Measurements from ENCODE around the gene WARS2.
"Not testable (repeated sequence)": the region's sequence is repeated elsewhere in the genome, so short reads cannot be mapped to it uniquely, and the experiment has no call there.

Gene WARS2

DNA sequence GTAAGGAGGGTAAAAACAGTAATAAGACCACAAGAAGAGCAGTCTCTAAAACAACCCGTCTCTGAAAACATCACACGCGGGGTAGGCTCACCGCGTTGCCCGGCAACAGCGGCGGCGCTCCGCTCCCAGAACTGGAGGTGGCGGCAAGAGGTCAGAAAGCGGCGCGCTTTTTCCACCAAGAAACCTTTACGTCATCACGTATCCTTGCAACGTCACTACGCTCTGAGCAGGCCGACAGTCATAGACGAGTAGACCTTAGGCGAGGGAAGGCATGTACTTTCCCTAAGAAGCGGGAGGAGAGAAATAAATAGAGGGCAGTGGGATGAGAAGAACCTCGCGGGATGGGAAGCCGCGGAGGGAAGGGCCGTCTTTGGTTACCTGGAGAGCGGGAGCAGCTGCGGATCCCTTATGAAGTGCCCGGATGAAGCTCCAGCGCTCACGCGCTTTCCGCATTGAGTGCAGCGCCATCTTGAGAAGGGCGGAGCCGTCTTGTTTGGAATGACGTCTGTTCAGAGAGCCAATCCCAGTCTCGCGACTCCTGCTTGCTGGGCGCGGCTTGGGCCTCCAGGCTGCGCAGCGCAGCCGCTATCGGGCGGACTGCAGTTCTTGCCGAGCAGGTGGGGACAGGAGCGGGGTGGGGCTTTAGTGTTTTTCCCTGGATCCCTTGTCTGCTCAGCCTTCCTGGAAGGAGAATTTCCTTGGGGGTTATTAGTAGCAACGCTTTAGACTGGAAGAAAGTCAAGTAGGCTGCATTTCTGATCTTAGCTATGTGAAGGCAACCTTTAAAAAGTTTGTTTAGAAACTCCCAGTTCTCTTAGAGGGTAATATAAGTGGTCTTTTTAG, at the start of gene WARS2:
Gene WARS2, minus strand, starts transcription at position 477 of the 843 bp plus-strand sequence. Its CDS starts 9 bp downstream, at position 468.
- peak; percentile 97 for DNase-seq

DNA sequence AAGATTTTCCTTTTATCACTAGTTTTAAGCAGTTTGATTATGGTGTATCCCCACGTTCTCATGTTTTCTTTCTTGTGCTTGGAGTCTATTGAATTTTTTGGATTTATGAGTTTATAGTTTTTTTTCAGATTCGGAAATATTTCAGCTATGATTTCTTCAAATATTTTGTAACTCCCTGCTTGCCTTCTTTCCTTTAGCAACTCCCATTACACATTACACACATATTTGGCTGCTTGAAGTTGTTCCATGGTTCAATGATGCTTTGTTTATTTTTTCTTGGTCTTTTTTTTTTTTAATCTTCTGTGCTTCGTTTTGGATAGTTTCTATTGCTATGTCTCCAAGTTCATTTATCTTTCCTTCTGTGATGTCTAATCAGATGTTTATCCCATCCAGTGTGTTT, 48.5 kb upstream of the WARS2 start:
- no peak for DNase-seq

GRCh38 chr1:119187416-119187815, 47.0 kb upstream of the WARS2 start:
- DNase-seq: no peak

DNA sequence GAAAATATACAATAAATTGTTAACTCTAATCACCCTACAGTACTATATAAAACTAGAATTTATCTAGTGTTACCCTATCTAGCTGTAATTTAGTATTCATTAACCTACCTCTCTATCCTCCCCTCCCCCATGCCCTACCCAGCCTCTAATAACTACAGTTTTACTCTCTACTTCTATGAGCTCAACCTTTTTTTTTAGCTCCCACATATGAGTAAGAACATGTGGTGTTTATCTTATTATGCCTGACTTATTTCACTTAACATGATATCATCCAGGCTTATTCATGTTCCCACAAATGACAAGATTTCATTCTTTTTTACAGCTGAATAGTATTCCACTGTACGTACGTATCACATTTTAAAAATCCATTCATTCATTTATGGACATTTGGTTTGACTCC, 46.0 kb upstream of the WARS2 start:
- DNase-seq: no peak

- DNase-seq: no peak
Measured at GRCh38 chr1:119184972-119185371, 44.5 kb upstream of the WARS2 start.

- no peak for DNase-seq
Measured at GRCh38 chr1:119181218-119181617, 40.8 kb upstream of the WARS2 start.

GRCh38 chr1:119179051-119179450, 38.6 kb upstream of the WARS2 start:
- no peak for DNase-seq

DNA sequence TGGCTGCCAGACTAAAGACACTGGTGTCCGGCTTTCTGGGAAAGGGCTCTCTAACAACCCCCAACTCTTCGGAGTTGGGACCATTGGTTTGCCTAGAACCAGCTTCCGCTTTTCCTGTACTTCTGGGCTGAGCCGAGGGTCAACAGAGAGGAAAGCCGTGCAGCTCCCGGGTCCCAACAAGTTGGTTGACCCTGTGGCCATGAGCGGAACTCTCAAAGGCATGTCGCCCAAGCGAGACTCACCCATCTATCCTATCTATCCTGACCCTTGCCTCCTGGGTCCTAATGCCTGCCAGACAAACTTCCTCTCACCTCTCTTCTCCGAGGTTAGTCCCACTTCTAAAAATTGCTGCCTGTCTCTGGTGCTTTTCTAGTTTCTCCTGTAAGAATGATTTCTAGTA, 32.5 kb upstream of the WARS2 start:
- not testable (repeated sequence) for DNase-seq

GRCh38 chr1:119171381-119172010, 31.0 kb upstream of the WARS2 start:
- DNase-seq: not testable (repeated sequence)

GRCh38 chr1:119163396-119163795, 22.9 kb upstream of the WARS2 start:
- DNase-seq: no peak

- DNase-seq: no peak
Measured at GRCh38 chr1:119160866-119161265, 20.4 kb upstream of the WARS2 start.

- no peak for DNase-seq
Measured at GRCh38 chr1:119160409-119160808, 20.0 kb upstream of the WARS2 start.

DNA sequence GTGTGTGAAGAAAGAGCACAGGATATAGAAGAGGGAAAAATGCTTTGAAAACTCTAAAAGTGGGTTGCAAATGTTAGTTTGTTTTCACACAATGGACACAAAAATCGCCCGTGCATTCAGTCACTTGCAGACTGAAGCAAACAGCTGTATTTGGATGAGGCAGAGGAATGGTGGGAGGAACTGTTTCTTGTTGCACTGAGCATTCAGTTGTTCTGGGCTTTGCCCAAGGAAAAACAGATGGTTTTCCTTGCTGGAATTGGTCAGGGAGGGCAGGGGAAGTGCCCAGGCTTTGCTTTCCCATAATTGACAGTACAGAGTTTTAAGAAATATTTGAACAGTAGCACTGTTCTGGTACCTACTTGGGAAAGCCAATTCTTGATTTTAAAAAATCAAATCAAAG, 19.5 kb upstream of the WARS2 start:
- DNase-seq: no peak

- DNase-seq: no peak
Measured at GRCh38 chr1:119159111-119159510, 18.7 kb upstream of the WARS2 start.

DNA sequence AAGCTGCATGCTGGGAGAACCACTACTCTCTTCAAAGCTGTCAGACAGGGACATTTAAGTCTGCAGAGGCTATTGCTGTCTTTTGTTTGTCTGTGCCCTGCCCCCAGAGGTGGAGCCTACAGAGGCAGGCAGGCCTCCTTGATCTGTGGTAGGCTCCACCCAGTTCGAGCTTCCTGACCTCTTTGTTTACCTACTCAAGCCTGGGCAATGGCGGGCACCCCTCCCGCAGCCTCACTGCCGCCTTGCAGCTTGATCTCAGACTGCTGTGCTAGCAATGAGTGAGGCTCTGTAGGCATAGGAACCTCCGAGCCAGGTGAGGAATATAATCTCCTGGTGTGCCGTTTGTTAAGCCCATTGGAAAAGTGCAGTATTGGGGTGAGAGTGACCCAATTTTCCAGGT, 16.3 kb upstream of the WARS2 start:
- not testable (repeated sequence) for DNase-seq

GRCh38 chr1:119155069-119155468, 14.6 kb upstream of the WARS2 start:
- not testable (repeated sequence) for DNase-seq

DNA sequence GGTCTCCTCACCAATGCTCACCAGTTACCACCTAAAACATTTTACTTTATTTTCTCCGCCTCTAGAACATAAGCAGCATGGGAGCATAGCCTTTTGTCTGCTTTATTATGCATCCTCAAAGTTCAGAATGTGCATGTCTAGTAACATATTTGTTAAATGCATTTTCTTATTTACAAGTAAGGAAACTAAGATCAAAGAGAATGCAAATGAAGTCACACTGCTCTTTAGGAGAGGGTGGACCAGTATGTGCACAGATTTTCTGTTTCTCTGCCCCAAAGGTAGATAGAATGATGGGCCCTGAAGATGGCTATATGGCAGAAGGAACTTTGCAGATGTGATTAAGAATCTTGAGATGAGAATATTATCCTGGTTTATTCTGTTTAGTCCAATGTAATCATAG, 9.7 kb upstream of the WARS2 start:
- DNase-seq: no peak

GRCh38 chr1:119147661-119148090, 7.2 kb upstream of the WARS2 start:
- no peak for DNase-seq

DNA sequence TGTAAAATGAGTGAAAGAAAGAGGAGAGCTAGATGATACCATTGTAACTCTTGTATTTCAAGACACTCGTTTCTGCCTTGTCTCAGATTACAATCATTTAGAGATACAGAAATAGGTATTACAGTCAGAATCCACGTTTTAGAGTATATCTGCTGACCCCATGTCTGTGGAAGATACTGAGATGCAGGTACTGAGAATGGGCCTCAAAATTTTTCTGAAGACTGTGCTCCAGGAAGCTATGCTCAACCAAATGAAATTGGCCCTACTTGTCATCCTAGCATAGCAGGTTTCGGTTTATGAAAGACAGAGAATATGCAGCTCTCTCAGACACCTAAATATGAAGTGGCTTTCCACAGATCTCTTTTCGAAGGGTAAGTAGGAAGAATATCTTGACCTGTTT, 6.0 kb upstream of the WARS2 start:
- peak; percentile 20 for DNase-seq

GRCh38 chr1:119144813-119145212, 4.4 kb upstream of the WARS2 start:
- no peak for DNase-seq

DNA sequence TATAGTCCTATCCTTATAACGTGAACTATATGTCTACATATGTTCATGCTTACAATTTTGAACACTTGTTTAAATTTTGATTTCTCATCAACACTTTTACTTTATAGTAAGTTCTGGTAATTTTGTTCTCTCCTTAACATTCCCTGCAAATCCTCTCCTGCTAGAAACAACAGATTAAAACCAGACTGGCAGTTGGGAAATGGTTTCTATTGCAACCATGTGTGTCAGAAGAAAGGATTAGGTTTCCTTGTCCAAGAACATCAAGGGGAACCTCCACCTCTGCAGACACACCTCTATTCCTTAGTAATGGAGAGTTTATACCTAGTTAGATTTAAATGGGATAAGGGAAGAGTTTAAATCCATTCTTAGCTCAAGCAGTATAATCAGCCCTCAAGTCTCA, 3.3 kb upstream of the WARS2 start:
- no peak for DNase-seq

GRCh38 chr1:119141660-119142059, 1.2 kb upstream of the WARS2 start:
- DNase-seq: no peak

DNA sequence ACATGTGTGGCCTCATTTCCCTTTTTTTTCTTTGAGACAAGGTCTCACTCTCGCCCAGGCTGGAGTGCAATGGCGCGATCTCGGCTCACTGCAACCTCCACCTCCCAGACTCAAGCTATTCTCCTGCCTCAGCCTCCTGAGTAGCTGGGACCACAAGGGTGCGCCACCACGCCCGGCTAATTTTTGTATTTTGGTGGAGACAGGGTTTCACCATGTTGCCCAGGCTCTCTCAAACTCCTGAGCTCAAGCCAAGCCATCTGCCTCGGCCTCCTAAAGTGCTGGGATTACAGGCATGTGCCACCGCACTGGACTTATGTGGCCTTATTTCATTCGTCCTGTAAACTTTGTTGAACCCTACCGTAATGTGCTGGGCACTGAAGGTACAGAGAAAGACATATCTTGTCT, 569 bp upstream of the WARS2 start:
- DNase-seq: peak; percentile 34

DNA sequence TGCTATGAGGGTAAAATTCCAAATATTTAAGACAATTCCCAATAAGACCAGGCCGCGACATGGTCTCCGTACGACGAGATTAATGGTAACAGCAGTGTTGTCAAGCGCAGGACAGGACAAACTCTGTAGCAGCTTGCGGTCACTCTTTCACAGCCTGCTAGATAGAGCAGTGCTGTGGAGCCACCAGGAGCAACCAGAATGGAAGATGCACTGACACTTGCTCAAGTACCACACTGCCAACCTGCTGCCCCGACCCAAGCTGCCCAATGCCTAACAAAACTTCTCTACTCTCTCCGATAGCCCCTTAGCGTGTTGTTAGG, 636 bp downstream of the WARS2 start:
- no peak for DNase-seq

GRCh38 chr1:119139403-119139802, 1.1 kb downstream of the WARS2 start:
- no peak for DNase-seq
